Measurements from ENCODE around the gene ACTN4. TPM values are rescaled to one million over a fixed set of nuclear protein-coding genes. Genes with fewer than 3 reads are reported as not detected.

ACTN4 gene
- total and polyA plus RNA-seq, 10 of the 15 experiments (the other 5 are each of a cell fraction or from before 2014, with no cell fraction given): 2.4 to 293 (median 72.5) TPM

DNA sequence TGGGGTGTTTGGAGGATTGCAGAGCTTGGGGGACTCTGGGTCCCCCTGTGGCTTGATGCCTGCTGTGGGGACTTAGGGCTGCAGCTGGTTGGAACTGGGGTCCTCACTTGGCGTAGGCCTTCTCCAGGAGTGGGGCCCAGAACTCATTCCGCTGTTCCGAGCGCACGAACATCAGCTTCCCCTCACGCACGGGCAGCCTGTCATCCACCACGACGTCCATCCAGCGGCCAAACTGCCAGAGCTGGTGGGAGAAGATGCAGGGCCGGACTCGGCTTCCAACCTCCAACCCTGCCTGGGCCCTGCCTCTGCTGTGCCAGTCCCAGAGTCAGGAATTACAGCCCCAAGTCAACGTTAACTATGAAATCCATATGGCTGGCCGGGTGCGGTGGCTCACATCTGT lies 94.2 kb downstream of the ACTN4 start:
- Histone ChIP-seq H3K27ac (ENCODE audit: control insufficient read depth, insufficient read depth) (no peak overlapping the region), H4K20me1 (ENCODE audit: control insufficient read depth, insufficient read depth) (no peaks in the 10 kb centered on the region), H3K36me3 (ENCODE audit: control insufficient read depth in 2 of 2, insufficient read depth in 2 of 2, low read length in 1 of 2) (no peaks in the 10 kb centered on the region), H2AFZ (ENCODE audit: control insufficient read depth, low read depth, low read length) (no peak overlapping the region), H3K27me3 (replicated peaks in 1 of 2; ENCODE audit: control insufficient read depth in 2 of 2, insufficient read depth in 2 of 2, low read length in 1 of 2) (no peaks in the 10 kb centered on the region), H3K4me3 (no peak overlapping the region), H3K4me2 (ENCODE audit: control insufficient read depth, insufficient read depth) (no peak overlapping the region), H3K9ac (ENCODE audit: control insufficient read depth, insufficient read depth, low read length) (no peak overlapping the region), H3K79me2 (ENCODE audit: control insufficient read depth, insufficient read depth, low read length) (no peaks in the 10 kb centered on the region), H3K4me1 (ENCODE audit: control insufficient read depth, insufficient read depth, low read length) (no peaks in the 10 kb centered on the region; the same call in 1 of the 2 replicates), H3K9me3 (replicated peaks; ENCODE audit: control insufficient read depth, insufficient read depth, low read length) (no peaks in the 10 kb centered on the region)
- ChIA-PET POLR2A (no interaction called here), SMC1A (ENCODE audit: uncharacterized antibody, unreplicated experiment) (no interaction called here), CTCF (interaction anchor here (1.5 kb wide), 1 partner anchor 28 kb away, joined by 4 read pairs; no protein-coding TSS in a partner anchor), RAD21 (ENCODE audit: unreplicated experiment) (no interaction called here)
- WGBS (ENCODE audit: insufficient coverage, insufficient replicate concordance, low lambda C conversion rate, missing lambda C conversion rate): 87% methylated on average over 15 of the region's 15 CpGs
- in situ Hi-C loops (cut with MboI): no loop called here
- FAIRE-seq: no peak
- ATAC-seq: no peak
- DNase-seq (ENCODE audit: low read depth, low spot score): no peak
- intact Hi-C loops (cut with micrococcal nuclease; ENCODE audit: unreplicated experiment): no loop called here
- TF ChIP-seq WRNIP1 (IDR thresholded peaks at IDR 0.05; ENCODE audit: borderline replicate concordance, low read depth, low read length): no peak
- no peak for TF ChIP-seq CEBPB (IDR thresholded peaks at IDR 0.05; ENCODE audit: borderline replicate concordance in 1 of 2, low read depth in 2 of 2, low read length in 2 of 2)
- no peak for TF ChIP-seq CREB1 (IDR thresholded peaks at IDR 0.05; ENCODE audit: low read depth)
- no peak for TF ChIP-seq EZH2 (IDR thresholded peaks at IDR 0.05; ENCODE audit: borderline replicate concordance, control insufficient read depth, low read depth, low read length)
- no peak for TF ChIP-seq TCF7 (IDR thresholded peaks at IDR 0.05; ENCODE audit: borderline replicate concordance)
- BruUV-seq (replicated peaks): no TSS peak

GRCh38 chr19:38742296-38742695 lies 94.8 kb downstream of the ACTN4 start:
- H3K27me3 ChIP-seq (replicated peaks in 1 of 2; ENCODE audit: control insufficient read depth in 2 of 2, insufficient read depth in 2 of 2, low read length in 1 of 2): no peaks in the 10 kb centered on the region
- no peaks in the 10 kb centered on the region for H3K9me3 ChIP-seq (replicated peaks; ENCODE audit: control insufficient read depth, insufficient read depth, low read length)
- ChIA-PET RAD21 (ENCODE audit: unreplicated experiment) (no interaction called here), SMC1A (ENCODE audit: uncharacterized antibody, unreplicated experiment) (no interaction called here), POLR2A (interaction anchor here (0.6 kb wide), 1 partner anchor 303 kb away, joined by 3 read pairs; no protein-coding TSS in a partner anchor), CTCF (no interaction called here)
- no peaks in the 10 kb centered on the region for H4K20me1 ChIP-seq (ENCODE audit: control insufficient read depth, insufficient read depth)
- H3K4me1 ChIP-seq (ENCODE audit: control insufficient read depth, insufficient read depth, low read length): no peaks in the 10 kb centered on the region; the same call in 1 of the 2 replicates
- BruUV-seq (replicated peaks): no TSS peak
- H3K36me3 ChIP-seq (ENCODE audit: control insufficient read depth in 2 of 2, insufficient read depth in 2 of 2, low read length in 1 of 2): no peaks in the 10 kb centered on the region
- no peak overlapping the region for H2AFZ ChIP-seq (ENCODE audit: control insufficient read depth, low read depth, low read length)
- ATAC-seq: no peak
- FAIRE-seq: no peak
- intact Hi-C loops (cut with micrococcal nuclease; ENCODE audit: unreplicated experiment) (no loop called here), in situ Hi-C loops (cut with MboI) (no loop called here)
- no peaks in the 10 kb centered on the region for H3K79me2 ChIP-seq (ENCODE audit: control insufficient read depth, insufficient read depth, low read length)
- no peak overlapping the region for H3K27ac ChIP-seq (ENCODE audit: control insufficient read depth, insufficient read depth)
- no peak for DNase-seq (ENCODE audit: low read depth, low spot score)
- no peak overlapping the region for H3K9ac ChIP-seq (ENCODE audit: control insufficient read depth, insufficient read depth, low read length)
- no peak overlapping the region for H3K4me3 ChIP-seq
- no peak overlapping the region for H3K4me2 ChIP-seq (ENCODE audit: control insufficient read depth, insufficient read depth)
- 82% methylated on average over 9 of the region's 9 CpGs for WGBS (ENCODE audit: insufficient coverage, insufficient replicate concordance, low lambda C conversion rate, missing lambda C conversion rate)
- TF ChIP-seq STAT3 (IDR thresholded peaks at IDR 0.05; ENCODE audit: low read depth, low read length) (no peak), SMAD5 (IDR thresholded peaks at IDR 0.05; ENCODE audit: low read depth) (no peak), BRCA1 (IDR thresholded peaks at IDR 0.05; ENCODE audit: low read depth, low read length) (no peak), RB1 (IDR thresholded peaks at IDR 0.05; ENCODE audit: borderline replicate concordance) (no peak), ZNF24 (IDR thresholded peaks at IDR 0.05) (no peak)
- TF ChIP-seq, protein P1, sequence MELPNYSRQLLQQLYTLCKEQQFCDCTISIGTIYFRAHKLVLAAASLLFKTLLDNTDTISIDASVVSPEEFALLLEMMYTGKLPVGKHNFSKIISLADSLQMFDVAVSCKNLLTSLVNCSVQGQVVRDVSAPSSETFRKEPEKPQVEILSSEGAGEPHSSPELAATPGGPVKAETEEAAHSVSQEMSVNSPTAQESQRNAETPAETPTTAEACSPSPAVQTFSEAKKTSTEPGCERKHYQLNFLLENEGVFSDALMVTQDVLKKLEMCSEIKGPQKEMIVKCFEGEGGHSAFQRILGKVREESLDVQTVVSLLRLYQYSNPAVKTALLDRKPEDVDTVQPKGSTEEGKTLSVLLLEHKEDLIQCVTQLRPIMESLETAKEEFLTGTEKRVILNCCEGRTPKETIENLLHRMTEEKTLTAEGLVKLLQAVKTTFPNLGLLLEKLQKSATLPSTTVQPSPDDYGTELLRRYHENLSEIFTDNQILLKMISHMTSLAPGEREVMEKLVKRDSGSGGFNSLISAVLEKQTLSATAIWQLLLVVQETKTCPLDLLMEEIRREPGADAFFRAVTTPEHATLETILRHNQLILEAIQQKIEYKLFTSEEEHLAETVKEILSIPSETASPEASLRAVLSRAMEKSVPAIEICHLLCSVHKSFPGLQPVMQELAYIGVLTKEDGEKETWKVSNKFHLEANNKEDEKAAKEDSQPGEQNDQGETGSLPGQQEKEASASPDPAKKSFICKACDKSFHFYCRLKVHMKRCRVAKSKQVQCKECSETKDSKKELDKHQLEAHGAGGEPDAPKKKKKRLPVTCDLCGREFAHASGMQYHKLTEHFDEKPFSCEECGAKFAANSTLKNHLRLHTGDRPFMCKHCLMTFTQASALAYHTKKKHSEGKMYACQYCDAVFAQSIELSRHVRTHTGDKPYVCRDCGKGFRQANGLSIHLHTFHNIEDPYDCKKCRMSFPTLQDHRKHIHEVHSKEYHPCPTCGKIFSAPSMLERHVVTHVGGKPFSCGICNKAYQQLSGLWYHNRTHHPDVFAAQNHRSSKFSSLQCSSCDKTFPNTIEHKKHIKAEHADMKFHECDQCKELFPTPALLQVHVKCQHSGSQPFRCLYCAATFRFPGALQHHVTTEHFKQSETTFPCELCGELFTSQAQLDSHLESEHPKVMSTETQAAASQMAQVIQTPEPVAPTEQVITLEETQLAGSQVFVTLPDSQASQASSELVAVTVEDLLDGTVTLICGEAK (IDR thresholded peaks at IDR 0.05; ENCODE audit: borderline replicate concordance): no peak

Measured in GM12878 (cell line).